Smooth muscle cell (in vitro differentiated cells): ENCODE measurements around the gene PAK4. TPM values are rescaled to one million over a fixed set of nuclear protein-coding genes. Genes with fewer than 3 reads are reported as not detected.

Source experiments
- DNase-seq: peaks from one replicate; lab custom pipeline; 2025; ENCODE audit not compliant: unreplicated experiment; lab: John Stamatoyannopoulos, UW
- H2AFZ ChIP-seq: fragments of 200-600 bp; sonication (generic); 2 replicates; pipeline ENCODE4 v1.6.0; 2016; ENCODE audit warnings: antibody characterized with exemption, low read depth, mild to moderate bottlenecking
- H3F3A ChIP-seq: fragments of 200-600 bp; sonication (generic); 2 replicates; pipeline ENCODE4 v1.6.0; 2017; ENCODE audit warnings: antibody characterized with exemption, low read depth
- H3K27ac ChIP-seq: fragments of 200-600 bp; sonication (generic); 2 replicates; pipeline ENCODE4 v1.5.1; 2016; ENCODE audit warnings: low read depth, mild to moderate bottlenecking
- H3K27me3 ChIP-seq: fragments of 200-600 bp; sonication (generic); 2 replicates; pipeline ENCODE4 v1.6.1; 2016; ENCODE audit warnings: low read depth, mild to moderate bottlenecking
- H3K36me3 ChIP-seq: fragments of 200-600 bp; sonication (generic); 2 replicates; pipeline ENCODE4 v1.5.1; 2016; ENCODE audit warnings: low read depth
- H3K4me1 ChIP-seq: fragments of 200-600 bp; sonication (generic); 2 replicates; pipeline ENCODE4 v1.5.1; 2016; ENCODE audit warnings: low read depth
- H3K4me2 ChIP-seq: fragments of 200-600 bp; sonication (generic); 2 replicates; pipeline ENCODE4 v1.6.0; 2016; ENCODE audit warnings: mild to moderate bottlenecking
- H3K4me3 ChIP-seq: fragments of 200-600 bp; sonication (generic); 2 replicates; pipeline ENCODE4 v1.5.1; 2016; ENCODE audit warnings: mild to moderate bottlenecking
- H3K79me2 ChIP-seq: fragments of 200-600 bp; sonication (generic); 2 replicates; pipeline ENCODE4 v1.6.0; 2016; ENCODE audit warnings: low read depth, mild to moderate bottlenecking
- H3K9ac ChIP-seq: fragments of 200-600 bp; sonication (generic); 2 replicates; pipeline ENCODE4 v1.6.0; 2016; ENCODE audit warnings: low read depth
- H3K9me3 ChIP-seq: fragments of 200-600 bp; sonication (generic); replicated peaks from 2 replicates; pipeline ENCODE4 v1.5.1; 2016; ENCODE audit warnings: low read depth
- H4K20me1 ChIP-seq: fragments of 200-600 bp; sonication (generic); 2 replicates; pipeline ENCODE4 v1.6.0; 2016; ENCODE audit warnings: low read depth
- WGBS: methylation state at CpG from one replicate; pipeline ENCODE4 v1.1.7; 2016; ENCODE audit warnings: low lambda C conversion rate; 5-methylcytosine and 5-hydroxymethylcytosine counted together
- polyA plus RNA-seq: library from polyadenylated mRNA; unstranded; fragments of >200 nt; fragmentation: Nextera tagmentation; extraction: Ambion mirVana; gene quantifications from 2 replicates; pipeline ENCODE4 v1.2.1, GENCODE V29; 2016
- total RNA-seq: library from RNA; depleted of rRNA; stranded (reverse); fragments of >200 nt; gene quantifications from 2 replicates; pipeline ENCODE4 v1.2.3, GENCODE V29; 2014
- TF ChIP-seq, protein P1 (sequence below): fragments of 200-600 bp; sonication (generic); IDR thresholded peaks from 2 replicates; pipeline ENCODE4 v1.5.1; 2017; ENCODE audit warnings: borderline replicate concordance, mild to moderate bottlenecking, antibody characterized with exemption; ENCODE audit not compliant: insufficient read depth, poor library complexity, severe bottlenecking

Gene PAK4
- total and polyA plus RNA-seq, 2 experiments from 2014 or later = 11.8 to 19.1 TPM

DNA sequence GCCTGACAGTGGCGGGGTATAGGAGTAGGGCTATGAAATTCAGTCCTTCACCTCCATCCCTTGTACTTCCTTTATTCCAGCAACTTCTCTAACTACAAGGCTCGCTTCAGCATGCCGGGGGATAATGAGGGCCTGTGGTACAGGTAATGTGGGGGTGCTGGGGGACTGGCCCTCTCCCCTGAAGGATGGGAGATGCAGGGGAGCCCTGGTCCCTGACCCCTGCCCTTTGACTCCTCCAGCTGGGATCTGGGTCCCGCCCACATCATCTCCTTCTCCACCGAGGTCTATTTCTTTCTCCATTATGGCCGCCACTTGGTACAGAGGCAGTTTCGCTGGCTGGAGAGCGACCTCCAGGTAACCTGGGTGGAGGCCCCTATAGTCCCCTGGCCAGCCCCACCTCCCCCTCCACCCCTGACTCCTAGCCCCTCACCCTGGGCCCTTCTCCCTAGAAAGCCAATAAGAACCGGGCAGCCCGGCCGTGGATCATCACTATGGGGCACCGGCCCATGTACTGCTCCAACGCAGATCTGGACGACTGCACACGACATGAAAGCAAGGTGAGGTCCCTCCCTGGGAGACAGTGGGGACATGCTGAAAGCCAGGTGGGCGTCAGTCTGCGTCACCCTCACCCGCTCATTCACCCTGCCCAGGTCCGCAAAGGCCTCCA lies 25.0 kb upstream of the PAK4 start:
- no peaks in the 10 kb centered on the region for H3K36me3 ChIP-seq
- H3K9me3 ChIP-seq = no peaks in the 10 kb centered on the region
- no peaks in the 10 kb centered on the region for H3K79me2 ChIP-seq
- no peaks in the 10 kb centered on the region for H4K20me1 ChIP-seq
- TF ChIP-seq, protein P1, sequence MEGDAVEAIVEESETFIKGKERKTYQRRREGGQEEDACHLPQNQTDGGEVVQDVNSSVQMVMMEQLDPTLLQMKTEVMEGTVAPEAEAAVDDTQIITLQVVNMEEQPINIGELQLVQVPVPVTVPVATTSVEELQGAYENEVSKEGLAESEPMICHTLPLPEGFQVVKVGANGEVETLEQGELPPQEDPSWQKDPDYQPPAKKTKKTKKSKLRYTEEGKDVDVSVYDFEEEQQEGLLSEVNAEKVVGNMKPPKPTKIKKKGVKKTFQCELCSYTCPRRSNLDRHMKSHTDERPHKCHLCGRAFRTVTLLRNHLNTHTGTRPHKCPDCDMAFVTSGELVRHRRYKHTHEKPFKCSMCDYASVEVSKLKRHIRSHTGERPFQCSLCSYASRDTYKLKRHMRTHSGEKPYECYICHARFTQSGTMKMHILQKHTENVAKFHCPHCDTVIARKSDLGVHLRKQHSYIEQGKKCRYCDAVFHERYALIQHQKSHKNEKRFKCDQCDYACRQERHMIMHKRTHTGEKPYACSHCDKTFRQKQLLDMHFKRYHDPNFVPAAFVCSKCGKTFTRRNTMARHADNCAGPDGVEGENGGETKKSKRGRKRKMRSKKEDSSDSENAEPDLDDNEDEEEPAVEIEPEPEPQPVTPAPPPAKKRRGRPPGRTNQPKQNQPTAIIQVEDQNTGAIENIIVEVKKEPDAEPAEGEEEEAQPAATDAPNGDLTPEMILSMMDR = no peak
- WGBS = 95% methylated on average over 19 of the region's 19 CpGs
- H3K27ac ChIP-seq = no peak overlapping the region
- no peak overlapping the region for H3K9ac ChIP-seq
- H2AFZ ChIP-seq = no peak overlapping the region
- H3K27me3 ChIP-seq = peaks cover 20% of the 10 kb centered on the region
- no peaks in the 10 kb centered on the region for H3K4me1 ChIP-seq
- no peak overlapping the region for H3K4me2 ChIP-seq
- no peaks in the 10 kb centered on the region for H3F3A ChIP-seq
- no peak for DNase-seq
- no peak overlapping the region for H3K4me3 ChIP-seq

DNA sequence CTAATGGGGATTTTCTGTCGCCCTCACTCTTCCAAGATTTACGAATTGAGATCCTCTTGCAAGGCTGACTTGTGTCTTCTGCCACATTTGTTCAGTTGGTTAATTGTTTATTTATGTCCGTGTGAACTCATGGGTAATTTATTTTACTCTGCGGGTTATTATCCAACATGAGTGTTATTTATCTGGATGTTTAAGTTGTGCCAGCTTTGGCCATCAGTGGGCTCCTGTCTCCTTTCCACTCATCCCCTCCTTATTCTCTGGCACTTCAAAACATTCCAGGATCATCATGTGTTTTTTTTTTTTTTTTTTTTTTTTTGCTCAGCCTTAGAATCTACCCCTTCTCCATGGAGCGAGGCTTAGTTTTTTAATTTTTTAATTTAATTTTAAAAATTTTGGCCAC lies 22.4 kb upstream of the PAK4 start:
- Histone ChIP-seq H4K20me1 (no peaks in the 10 kb centered on the region), H3K36me3 (no peaks in the 10 kb centered on the region), H3K4me1 (no peaks in the 10 kb centered on the region), H2AFZ (no peak overlapping the region), H3K4me3 (no peak overlapping the region), H3K27me3 (peaks cover 24% of the 10 kb centered on the region), H3F3A (no peaks in the 10 kb centered on the region), H3K27ac (no peak overlapping the region), H3K9ac (no peak overlapping the region), H3K79me2 (no peaks in the 10 kb centered on the region), H3K4me2 (no peak overlapping the region), H3K9me3 (no peaks in the 10 kb centered on the region)
- no peak for DNase-seq
- WGBS = 56% methylated on average over 5 of the region's 5 CpGs
- TF ChIP-seq, protein P1 = no peak

DNA sequence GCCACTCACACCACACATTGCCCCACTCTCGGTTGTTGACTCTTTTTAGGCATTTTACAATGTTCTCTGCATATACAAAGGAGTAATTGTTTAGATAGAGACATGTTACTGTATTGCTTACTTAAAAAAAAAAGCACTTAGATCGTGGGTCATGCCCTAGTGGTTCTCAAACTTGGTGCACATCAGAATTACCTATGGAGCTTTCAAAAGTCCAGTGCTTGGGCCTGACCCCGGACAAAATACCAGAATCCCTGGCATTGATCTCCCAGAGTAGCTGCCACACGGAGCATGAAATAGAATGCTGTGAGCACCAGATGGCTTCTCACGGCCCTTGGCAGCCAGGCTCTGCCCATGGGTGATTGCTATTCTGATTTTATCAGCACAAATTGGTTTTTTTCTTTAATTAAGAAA lies 21.4 kb upstream of the PAK4 start:
- 80% methylated on average over 5 of the region's 5 CpGs for WGBS
- Histone ChIP-seq H3K4me1 (no peaks in the 10 kb centered on the region), H3K36me3 (no peaks in the 10 kb centered on the region), H3K4me2 (no peak overlapping the region), H3K27me3 (peaks cover 14% of the 10 kb centered on the region), H3F3A (no peaks in the 10 kb centered on the region), H3K9ac (no peak overlapping the region), H3K27ac (no peak overlapping the region), H3K79me2 (no peaks in the 10 kb centered on the region), H3K9me3 (no peaks in the 10 kb centered on the region), H2AFZ (no peak overlapping the region), H4K20me1 (no peaks in the 10 kb centered on the region), H3K4me3 (no peak overlapping the region)
- no peak for DNase-seq
- TF ChIP-seq, protein P1 = no peak

DNA sequence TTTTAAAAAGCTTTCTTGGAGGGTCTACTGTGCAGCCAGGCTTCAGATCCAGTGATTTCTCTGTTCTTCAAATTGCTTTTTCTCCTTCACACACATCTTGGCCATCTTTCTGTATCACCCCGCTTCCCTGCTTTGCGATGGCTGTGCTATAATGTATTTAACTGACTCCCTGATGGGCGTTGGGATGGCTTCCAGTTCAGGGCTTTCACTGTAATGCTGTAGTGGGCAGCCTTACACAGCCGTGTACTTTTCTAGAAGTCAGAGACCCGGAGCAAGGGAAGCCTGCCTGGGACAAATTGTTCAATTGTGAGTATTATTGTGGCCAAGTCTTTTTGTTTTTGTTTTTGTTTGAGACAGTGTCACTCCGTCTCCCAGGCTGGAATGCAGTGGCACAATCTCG lies 19.4 kb upstream of the PAK4 start:
- no peaks in the 10 kb centered on the region for H3K79me2 ChIP-seq
- H4K20me1 ChIP-seq = no peaks in the 10 kb centered on the region
- H3K27ac ChIP-seq = no peak overlapping the region
- TF ChIP-seq, protein P1 = no peak
- H3K4me3 ChIP-seq = no peak overlapping the region
- H3K4me1 ChIP-seq = no peaks in the 10 kb centered on the region
- no peak overlapping the region for H3K9ac ChIP-seq
- no peak overlapping the region for H3K4me2 ChIP-seq
- H3K36me3 ChIP-seq = no peaks in the 10 kb centered on the region
- 83% methylated on average over 7 of the region's 7 CpGs for WGBS
- H2AFZ ChIP-seq = no peak overlapping the region
- no peaks in the 10 kb centered on the region for H3K9me3 ChIP-seq
- no peaks in the 10 kb centered on the region for H3F3A ChIP-seq
- no peak for DNase-seq
- H3K27me3 ChIP-seq = peaks cover 11% of the 10 kb centered on the region
